D721Med (cell line): Measurements from ENCODE around the gene NOL11.

Experiments used
- DNase-seq: peaks from one replicate; pipeline ENCODE4 v3.0.0; 2011; ENCODE audit warnings: low spot score; ENCODE audit not compliant: insufficient read length
- FAIRE-seq: peaks from 2 replicates; lab custom pipeline; 2011; peaks lifted over from hg19 to GRCh38; lab: Jason Lieb, UNC
- TF ChIP-seq, protein P1 (sequence below): IDR thresholded peaks from 2 replicates; pipeline ENCODE4 v1.5.1; 2012; ENCODE audit warnings: mild to moderate bottlenecking, control low read depth; ENCODE audit not compliant: insufficient read depth; ENCODE audit errors: missing control alignments

Gene NOL11

GRCh38 chr17:67784364-67785121 is 66.8 kb downstream of the NOL11 start:
- FAIRE-seq = no peak
- TF ChIP-seq, protein P1, sequence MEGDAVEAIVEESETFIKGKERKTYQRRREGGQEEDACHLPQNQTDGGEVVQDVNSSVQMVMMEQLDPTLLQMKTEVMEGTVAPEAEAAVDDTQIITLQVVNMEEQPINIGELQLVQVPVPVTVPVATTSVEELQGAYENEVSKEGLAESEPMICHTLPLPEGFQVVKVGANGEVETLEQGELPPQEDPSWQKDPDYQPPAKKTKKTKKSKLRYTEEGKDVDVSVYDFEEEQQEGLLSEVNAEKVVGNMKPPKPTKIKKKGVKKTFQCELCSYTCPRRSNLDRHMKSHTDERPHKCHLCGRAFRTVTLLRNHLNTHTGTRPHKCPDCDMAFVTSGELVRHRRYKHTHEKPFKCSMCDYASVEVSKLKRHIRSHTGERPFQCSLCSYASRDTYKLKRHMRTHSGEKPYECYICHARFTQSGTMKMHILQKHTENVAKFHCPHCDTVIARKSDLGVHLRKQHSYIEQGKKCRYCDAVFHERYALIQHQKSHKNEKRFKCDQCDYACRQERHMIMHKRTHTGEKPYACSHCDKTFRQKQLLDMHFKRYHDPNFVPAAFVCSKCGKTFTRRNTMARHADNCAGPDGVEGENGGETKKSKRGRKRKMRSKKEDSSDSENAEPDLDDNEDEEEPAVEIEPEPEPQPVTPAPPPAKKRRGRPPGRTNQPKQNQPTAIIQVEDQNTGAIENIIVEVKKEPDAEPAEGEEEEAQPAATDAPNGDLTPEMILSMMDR = no peak
- no peak for DNase-seq

DNA sequence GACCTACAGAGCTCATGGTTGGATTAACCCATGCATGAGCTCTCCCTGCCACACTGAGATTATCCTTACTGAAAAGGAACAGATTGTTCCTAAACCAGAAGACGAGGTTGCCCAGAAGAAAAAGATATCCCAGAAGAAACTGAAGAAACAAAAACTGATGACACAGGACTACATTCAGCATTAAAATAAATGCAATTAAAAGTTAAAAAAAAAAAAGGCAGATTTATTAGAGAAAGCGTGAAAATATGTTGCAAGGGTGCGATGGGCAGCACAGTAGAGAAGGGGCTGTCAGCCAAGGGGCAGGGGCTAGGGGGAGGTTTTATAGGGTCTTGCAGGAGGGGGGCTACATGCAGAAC is 67.4 kb downstream of the NOL11 start:
- TF ChIP-seq, protein P1 = no peak
- no peak for FAIRE-seq
- no peak for DNase-seq

DNA sequence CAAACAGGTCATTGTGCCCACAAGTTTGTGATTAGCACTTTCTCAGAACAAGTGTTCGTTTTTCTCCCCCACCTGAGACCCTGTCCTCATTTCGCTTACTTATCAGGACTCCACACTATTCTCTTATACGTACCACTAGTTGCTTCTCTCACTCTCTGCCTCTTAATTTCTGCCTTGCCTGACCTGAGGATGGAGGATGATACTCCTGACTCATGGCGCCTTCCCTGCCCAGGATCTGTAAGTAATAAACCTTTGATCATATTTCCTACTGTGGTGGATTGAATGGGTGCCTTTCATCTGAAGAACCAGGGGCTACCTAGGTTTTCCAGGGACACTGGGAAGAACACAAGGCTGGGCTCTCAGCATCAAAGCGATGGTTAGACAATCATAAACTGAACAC is 67.8 kb downstream of the NOL11 start:
- no peak for DNase-seq
- TF ChIP-seq, protein P1 = no peak
- no peak for FAIRE-seq
